M059J (cell line): ENCODE measurements around the gene ACAD9. TPM values are rescaled to one million over a fixed set of nuclear protein-coding genes. Genes with fewer than 3 reads are reported as not detected.
"Not testable (repeated sequence)": the region's sequence is repeated elsewhere in the genome, so short reads cannot be mapped to it uniquely, and the experiment has no call there.

Experiments used
- DNase-seq: peaks from one replicate; pipeline ENCODE4 v3.0.0-alpha.2; 2012; ENCODE audit warnings: low read depth
- total RNA-seq: library from RNA; depleted of rRNA; stranded (reverse); fragments of >200 nt; shearing (Covaris generic); gene quantifications from 2 replicates; pipeline ENCODE4 v1.2.3, GENCODE V29; 2014

Gene ACAD9
- total RNA-seq, 1 experiment from 2014 or later = 43.3 TPM

DNA sequence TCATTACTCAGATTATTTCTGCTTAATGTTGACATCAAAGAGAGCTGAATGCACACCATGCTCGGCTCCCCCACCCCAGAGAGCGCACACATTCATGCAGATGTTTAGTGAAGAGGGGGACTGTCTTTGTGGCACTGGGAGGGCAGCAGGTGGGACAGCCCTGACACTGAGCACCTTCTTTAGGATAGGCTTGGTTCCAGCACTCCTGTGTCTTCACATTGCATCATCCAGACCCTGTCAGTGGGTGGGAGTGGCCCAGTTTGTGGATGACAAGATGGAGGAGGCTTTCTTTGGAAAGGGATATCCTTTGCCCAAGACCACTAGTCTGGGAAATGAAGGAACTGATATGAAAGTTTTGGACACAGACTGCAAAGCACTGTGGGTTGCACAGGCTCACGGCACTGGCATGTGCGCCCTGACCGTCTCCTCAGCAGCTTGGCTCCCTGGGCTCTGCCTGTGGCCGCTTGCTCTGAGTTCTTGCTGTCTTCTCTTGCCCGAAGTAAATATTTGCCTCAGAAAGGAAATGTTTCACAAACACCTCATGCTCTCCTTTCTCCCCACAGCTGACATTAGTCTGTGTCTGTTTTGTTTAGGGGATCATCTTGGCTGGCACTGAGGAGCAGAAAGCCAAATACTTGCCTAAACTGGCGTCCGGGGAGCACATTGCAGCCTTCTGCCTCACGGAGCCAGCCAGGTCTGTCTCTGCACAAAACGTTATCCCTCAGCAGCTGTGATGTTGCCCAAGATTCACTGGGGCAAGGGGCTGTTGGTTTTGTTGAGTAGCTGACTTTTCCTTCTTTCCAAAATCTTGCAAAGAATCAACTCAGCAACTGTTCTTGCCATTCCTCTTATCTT lies 16.6 kb downstream of the ACAD9 start:
- no peak for DNase-seq

GRCh38 chr3:128902426-128902825 lies 23.0 kb downstream of the ACAD9 start:
- DNase-seq = no peak

GRCh38 chr3:128903501-128903900 lies 24.1 kb downstream of the ACAD9 start:
- DNase-seq = no peak

DNA sequence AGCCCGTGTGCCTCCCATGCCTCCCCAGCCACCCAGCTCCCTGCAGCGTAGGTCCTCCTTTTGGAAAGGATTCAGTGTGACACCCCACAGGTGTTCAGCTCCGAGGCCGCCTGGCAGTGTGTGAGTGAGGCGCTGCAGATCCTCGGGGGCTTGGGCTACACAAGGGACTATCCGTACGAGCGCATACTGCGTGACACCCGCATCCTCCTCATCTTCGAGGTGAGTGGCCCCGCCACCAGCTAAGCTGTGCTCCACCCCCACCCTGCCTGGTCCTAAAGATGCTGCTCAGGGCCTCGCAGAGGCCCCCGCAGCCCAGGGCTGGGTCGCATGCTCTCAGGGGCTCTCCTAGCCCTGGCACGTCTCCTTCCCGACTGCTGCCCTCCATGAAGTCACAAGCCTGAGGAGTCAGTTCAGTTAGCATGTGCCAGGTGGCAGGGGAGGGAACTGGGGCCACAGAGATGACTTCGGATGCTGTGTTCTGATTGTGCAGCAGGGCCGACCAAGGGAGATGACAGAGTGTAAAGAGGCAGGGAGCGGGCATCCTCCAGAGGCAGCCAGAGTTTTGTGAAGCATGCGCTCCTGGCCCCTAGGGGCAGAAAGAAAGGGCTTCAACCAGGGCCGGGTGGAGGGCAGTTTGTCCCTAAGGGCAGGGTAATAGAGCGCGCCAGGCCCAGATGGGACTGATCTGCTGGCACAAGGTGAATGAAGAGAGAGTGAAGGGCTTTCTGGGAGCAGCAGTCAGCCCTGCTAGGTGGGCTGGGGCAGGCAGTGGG lies 26.8 kb downstream of the ACAD9 start:
- no peak for DNase-seq

GRCh38 chr3:128906804-128907525 lies 27.5 kb downstream of the ACAD9 start:
- no peak for DNase-seq

DNA sequence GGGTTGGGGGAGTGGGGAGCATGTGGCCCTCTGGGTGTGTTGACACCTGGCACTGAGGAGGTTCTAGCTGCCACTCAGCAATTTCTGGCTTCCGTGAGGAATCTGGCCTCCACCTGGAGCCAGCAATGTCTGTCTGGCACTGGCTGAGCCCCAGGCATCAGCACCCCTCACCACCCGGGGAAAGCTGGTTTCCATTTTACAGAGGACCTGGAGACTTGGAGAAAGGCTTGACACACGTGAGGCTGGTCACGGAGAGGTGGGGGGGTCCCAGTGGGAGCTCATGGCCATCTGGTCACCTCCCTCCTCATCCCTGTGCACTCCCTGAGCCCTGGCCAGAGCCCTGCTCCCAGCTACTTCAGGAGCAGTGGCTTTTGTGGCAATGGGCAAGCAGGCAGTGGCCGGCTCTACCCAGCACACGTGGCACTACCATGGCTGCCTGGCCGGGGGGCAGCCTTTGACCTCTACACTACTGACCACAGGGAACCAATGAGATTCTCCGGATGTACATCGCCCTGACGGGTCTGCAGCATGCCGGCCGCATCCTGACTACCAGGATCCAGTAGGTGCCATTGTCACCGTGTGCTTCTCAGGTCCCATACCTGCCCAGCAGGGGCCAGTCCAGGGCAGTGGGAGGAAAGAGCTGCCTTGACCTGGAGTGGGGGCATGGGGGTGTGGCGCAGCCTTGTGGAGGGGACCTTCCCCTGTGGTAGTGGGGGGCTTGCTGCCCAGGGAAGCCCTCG lies 28.5 kb downstream of the ACAD9 start:
- DNase-seq = no peak

DNA sequence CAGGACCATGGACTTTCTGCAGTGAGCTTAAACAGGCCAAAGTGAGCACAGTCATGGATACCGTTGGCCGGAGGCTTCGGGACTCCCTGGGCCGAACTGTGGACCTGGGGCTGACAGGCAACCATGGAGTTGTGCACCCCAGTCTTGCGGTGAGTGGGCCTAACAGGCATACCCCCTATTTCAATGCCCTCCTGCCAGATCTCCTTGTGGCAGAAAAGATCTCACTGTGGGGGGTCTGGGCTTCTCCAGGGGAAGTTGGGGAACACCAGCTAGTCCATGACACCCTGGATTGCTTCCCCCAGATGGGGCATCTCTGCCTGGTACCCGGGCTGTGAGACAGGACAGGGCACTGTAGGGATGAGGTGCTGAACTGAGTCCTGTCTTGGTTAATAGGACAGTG lies 29.5 kb downstream of the ACAD9 start:
- DNase-seq = no peak

DNA sequence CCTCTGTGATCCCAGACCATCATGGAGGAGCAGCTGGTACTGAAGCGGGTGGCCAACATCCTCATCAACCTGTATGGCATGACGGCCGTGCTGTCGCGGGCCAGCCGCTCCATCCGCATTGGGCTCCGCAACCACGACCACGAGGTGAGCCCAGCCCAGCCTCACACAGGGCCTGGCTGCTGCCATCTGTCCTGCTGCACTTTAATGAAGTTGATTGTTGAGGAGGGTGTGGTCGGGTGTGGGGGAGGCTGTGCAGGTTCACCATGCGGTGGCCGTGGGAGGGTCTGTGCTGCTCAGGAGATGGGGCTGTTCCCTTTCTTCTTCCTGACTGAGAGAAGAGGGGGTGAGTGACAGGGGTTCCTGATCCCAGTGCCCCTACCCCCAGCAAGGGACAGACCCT lies 30.6 kb downstream of the ACAD9 start:
- DNase-seq = no peak

DNA sequence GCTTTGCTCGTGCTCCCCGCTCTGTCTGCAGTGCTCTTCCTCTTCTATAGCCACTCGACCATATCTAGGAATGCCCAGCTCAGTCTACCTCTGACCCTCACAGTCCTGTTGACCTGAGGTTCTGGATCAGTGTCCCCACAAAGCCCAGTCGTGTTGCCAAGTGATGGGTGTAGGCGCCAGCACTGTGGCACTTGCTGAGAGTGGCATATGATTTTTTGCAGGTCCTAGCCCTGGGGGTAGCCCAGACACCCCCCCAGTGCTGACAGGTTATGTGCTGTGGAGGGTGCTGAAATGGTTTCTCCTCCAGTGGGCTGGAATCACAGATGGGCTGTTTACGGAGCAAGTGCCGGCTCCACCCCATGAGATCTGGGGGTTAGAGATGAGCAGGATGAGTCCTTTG lies 32.5 kb downstream of the ACAD9 start:
- DNase-seq = no peak

- no peak for DNase-seq
Measured at GRCh38 chr3:128914966-128915645, 35.7 kb downstream of the ACAD9 start.

DNA sequence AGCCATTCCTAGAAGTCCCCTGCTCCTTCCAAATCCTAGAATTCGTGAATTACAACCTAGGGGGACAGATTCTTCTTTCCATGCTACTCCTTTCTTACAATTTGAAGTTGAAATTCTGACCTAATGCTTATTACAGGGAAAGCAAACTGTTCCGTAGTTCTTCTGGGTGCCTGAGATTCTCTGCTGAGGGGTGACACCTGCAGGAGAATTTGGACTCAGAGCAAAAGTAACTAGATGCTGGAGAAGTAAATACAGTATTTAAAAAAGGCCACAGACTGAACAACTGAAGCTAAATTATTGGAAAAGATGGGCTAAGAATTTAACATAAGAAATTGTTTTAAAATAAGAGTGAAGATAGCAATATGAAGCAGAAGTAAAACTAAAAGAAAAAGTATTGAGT lies 37.9 kb downstream of the ACAD9 start:
- no peak for DNase-seq

GRCh38 chr3:128919988-128920387 lies 40.6 kb downstream of the ACAD9 start:
- DNase-seq = no peak

DNA sequence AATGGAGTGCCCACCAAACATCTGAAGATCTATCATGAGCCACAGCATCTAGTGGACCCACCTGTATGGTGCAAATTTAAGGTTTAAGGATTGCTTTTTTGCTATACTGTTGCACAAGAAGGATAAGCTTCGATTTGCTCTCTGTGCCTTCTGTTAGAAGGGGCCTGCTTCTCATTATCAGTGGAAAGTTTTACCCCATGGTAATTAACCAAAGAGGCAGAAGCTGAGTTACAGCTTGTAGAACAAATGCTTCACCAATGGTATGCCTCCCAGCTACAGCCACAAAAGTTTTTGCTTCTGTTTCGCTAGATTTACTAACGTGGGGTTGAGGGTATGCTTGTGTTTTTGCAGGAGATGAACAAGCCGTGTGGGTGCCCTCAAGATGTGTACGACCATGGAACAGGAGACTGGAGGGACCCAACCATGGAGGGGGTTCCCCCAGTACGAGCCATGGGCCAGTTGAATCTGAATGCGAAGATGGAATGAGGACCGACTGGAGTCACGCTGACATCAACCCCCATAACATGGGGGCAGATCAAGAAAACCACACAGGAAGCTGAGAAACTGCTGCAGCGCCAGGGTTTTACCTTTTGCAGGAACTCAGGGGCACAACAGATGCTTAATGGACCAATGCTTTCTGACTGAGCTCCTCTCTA lies 43.5 kb downstream of the ACAD9 start:
- DNase-seq = no peak

- no peak for DNase-seq
Measured at GRCh38 chr3:128923576-128923975, 44.2 kb downstream of the ACAD9 start.

- not testable (repeated sequence) for DNase-seq
Measured at GRCh38 chr3:128923986-128924385, 44.6 kb downstream of the ACAD9 start.

DNA sequence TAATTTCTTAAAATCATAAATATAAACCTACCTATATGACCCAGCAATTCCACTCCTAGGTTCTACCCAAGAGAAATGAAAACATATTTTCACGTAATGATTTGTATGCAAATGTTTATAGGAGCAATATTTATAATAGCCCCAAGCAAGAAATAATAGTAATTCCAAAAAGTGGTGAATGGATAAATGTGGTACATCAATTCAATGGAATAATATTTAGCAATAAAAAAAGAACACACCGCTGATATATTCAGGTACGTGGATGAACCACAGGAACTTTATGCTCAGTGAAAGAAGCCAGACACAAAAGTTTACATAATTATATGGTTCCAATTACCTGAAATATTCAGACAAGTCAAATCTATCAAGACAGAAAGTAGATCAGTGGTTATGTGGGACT lies 49.9 kb downstream of the ACAD9 start:
- no peak for DNase-seq

DNA sequence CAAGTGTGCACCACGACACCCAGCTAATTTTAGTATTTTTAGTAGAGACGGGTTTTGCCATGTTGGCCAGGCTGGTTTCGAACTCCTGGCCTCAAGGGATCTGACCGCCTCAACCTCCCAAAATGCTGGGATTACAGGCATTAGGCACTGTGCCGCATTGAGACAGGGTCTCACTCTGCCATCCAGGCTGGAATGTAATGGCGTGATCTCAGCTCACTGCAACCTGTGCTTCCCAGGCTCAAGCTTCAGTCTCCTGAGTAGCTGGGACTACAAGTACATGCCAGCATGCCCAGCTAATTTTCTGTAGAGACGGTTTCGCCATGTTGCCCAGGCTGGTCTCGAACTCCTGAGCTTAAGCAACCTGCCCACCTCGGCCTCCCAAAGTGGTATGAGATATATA lies 51.6 kb downstream of the ACAD9 start:
- no peak for DNase-seq

- DNase-seq = no peak
Measured at GRCh38 chr3:128932516-128933212, 53.2 kb downstream of the ACAD9 start.

DNA sequence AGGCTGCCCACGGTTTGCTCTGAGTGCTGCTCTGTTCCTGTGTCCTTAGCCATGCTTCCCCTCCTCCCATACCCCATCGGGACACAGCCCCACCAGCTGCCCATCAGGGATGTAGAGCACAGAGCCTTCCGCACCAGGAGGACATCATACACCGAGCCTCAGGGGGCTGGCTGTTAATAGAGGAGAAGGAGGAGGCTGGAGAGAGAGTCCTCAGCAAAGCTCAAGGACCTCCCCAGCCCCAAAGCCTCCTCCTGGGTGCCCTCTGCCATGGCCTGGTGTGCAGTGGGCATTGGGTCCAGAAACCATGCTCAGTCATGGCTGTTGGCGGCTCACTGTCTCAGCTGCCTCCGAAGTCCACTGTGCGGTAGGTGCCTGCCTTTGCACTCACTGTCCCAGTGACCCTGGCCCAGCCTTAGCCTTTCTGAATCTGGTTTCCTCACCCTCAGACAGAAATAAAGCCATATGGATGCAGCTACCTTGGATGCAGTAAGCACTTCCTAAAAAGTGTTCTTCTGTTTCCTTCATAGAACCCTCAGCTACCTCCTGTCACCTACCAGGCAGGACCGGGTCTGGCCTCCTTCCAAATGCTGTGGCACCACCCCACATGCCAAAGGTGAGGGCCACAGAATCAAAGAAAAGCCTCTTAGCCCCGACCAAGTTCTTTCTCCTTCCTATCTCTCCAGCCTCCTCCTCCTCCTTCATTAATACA lies 53.9 kb downstream of the ACAD9 start:
- no peak for DNase-seq

DNA sequence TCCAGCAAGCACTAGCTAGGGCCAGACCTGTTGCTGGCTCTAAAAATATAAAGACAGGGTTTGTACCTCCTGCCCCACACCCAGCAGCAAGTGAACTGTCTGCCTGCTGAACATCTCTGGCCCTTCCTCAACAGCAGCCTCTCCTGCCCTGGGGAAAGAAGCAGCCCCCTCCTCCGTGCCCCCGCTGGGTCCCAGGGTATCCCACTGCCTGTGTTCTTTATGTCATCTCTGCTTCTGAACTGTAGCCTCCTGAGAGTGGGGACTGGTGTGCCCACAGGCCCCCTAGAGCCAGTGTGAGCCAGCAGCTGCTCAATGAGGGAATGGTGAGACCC lies 54.5 kb downstream of the ACAD9 start:
- no peak for DNase-seq
